ENCODE data around the gene TUBG1.

DNA sequence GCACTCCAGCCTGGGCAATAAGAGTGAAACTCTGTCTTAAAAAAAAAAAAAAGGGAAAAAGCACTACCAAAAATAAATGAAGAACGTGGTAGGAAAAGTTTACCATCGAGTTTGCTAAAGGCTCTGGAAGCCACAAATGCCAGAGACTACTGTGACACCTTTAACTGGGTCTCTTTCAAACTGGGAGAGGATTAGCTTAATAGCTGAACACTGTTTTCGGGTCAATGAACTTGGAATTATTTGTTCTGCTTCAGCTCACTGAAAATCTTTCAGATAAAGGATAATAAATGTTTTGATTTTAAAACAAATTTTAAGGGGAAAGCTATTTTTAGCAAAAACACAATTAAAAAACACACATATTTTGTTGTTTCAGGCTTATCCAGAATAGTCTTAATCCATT, 1.7 kb upstream of the TUBG1 start:
- TF ChIP-seq, protein P1, sequence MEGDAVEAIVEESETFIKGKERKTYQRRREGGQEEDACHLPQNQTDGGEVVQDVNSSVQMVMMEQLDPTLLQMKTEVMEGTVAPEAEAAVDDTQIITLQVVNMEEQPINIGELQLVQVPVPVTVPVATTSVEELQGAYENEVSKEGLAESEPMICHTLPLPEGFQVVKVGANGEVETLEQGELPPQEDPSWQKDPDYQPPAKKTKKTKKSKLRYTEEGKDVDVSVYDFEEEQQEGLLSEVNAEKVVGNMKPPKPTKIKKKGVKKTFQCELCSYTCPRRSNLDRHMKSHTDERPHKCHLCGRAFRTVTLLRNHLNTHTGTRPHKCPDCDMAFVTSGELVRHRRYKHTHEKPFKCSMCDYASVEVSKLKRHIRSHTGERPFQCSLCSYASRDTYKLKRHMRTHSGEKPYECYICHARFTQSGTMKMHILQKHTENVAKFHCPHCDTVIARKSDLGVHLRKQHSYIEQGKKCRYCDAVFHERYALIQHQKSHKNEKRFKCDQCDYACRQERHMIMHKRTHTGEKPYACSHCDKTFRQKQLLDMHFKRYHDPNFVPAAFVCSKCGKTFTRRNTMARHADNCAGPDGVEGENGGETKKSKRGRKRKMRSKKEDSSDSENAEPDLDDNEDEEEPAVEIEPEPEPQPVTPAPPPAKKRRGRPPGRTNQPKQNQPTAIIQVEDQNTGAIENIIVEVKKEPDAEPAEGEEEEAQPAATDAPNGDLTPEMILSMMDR (IDR thresholded peaks at IDR 0.05): no peak
- TF ChIP-seq POLR2A (IDR thresholded peaks at IDR 0.05) (no peak), POLR2AphosphoS5 (IDR thresholded peaks at IDR 0.05; ENCODE audit: insufficient read depth in 1 of 2, low read depth in 1 of 2) (no peak)
